GM21528 (cell line): Measurements from ENCODE around the gene ZMYND11.
"Not testable (repeated sequence)": the region's sequence is repeated elsewhere in the genome, so short reads cannot be mapped to it uniquely, and the experiment has no call there.

ENCODE experiments used
- ATAC-seq: cut with Tn5 transposase; IDR thresholded peaks from one replicate; pipeline ENCODE4 v1.9.1; 2021; ENCODE audit warnings: mild to moderate bottlenecking, moderate library complexity; ENCODE audit not compliant: unreplicated experiment, low FRiP score

The ZMYND11 gene

DNA sequence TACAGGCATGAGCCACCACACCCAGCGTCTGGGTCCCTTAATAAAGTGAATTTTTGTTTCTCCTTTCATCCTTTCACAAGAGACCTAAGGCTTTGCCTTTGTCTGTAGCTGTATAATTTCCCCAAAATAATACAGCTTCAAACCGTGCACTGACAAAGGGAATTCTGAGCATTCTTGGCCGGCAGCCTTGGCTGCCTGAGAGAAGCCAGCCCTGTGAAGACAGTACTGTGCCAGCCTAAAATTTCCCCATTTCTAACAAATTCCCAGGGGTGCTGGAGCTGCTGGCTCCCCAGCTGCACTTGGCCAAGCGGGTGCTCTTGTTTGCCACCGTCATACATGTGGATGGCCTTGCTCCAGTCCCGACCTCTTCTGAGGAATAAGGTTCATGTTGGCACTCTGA lies 106.2 kb downstream of the ZMYND11 start:
- ATAC-seq, result no peak

DNA sequence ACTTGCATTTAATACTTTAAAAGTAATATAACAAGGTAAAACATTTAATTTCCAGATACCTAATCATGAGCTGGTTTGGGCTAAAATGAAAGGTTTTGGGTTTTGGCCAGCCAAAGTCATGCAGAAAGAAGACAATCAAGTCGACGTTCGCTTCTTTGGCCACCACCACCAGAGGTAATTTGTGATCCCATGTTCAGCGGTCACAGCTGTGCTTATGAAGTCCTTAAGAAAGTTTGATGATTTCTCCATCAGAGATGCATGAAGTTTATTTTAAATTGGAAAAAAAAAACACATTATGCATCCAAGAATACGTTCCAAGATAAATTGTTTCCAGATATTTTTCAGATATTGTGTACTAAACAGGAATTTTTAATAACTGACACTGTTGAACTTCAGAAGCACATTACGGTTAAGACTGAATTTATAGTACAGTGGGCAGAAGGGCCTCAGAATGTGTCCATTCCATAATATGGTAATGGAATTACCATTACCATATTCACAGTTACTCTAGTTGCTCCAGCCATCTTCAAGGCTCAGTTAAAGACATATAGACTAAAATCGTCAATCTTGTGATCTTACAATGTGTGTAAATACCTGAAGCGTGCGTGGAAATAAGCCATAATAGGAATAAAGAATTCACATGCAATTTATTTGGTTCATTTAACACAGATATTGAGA lies 106.8 kb downstream of the ZMYND11 start:
- ATAC-seq, result no peak

- ATAC-seq, result no peak
Observed at GRCh38 chr10:244227-244626, 109.0 kb downstream of the ZMYND11 start.

DNA sequence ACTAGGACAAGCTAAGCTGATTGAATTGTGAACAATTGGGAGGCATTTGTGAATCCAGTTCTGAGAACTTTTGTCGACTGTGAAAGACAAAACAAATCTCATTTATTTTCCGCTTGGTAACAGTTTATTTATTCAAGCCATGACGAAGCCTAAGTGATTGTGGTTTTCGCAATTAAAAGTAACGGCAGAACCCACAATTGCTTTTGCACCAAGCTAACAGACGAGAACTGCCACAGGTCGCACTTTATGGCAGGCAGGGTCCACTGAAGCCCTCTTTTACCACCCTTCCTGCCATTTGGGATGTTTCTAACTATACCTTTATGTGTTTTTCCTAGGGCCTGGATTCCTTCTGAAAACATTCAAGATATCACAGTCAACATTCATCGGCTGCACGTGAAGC lies 111.2 kb downstream of the ZMYND11 start:
- ATAC-seq, result no peak

DNA sequence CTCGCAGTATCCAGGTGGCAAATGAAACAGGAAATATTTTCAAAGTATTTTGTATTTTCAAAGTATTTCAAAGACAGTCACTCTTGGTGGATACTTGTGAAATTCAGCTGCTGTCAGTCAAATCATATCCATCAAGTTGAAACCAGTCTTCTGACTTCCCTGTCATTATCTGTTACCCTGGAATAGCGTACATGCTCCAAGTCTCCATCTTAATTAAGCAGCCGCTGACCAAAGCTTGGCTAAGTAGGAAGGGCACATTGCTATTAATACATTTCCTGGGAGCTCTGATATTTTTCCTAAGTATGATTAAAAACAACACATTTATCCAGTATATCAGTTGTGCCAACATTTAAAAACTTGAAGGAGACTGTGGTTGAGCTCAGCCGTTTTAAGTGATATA lies 112.2 kb downstream of the ZMYND11 start:
- ATAC-seq, result no peak

- no peak for ATAC-seq
Observed at GRCh38 chr10:248307-248706, 113.1 kb downstream of the ZMYND11 start.

GRCh38 chr10:251982-252582 lies 116.8 kb downstream of the ZMYND11 start:
- no peak for ATAC-seq

DNA sequence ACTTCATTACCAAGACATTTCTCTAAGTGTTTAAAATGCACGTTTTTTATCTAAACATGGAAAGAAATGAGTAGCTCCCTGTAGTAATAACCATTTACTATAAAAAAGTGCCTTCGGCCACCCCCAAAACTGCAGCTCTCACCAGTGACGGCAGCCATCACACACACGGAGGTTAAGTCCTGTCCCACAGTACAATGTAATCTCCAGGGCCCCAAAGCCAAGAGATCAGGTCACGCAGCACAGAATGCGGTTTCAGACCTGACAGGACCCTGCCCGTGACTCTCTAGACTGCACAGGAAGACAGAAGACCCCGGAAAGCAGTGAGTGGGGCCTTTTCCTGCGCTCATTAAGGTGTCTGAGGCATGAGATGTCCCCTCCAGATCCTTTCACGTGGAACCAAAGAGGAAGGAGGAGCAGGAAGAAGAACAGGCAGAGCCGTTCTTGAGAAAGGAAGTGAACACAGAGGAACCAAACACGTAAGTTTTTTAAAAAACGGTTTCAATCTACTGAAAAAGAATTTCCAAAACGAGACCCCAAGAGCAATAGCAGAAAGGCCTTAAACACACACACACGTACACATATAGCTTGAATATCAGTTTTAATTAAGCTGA lies 125.7 kb downstream of the ZMYND11 start:
- no peak for ATAC-seq

DNA sequence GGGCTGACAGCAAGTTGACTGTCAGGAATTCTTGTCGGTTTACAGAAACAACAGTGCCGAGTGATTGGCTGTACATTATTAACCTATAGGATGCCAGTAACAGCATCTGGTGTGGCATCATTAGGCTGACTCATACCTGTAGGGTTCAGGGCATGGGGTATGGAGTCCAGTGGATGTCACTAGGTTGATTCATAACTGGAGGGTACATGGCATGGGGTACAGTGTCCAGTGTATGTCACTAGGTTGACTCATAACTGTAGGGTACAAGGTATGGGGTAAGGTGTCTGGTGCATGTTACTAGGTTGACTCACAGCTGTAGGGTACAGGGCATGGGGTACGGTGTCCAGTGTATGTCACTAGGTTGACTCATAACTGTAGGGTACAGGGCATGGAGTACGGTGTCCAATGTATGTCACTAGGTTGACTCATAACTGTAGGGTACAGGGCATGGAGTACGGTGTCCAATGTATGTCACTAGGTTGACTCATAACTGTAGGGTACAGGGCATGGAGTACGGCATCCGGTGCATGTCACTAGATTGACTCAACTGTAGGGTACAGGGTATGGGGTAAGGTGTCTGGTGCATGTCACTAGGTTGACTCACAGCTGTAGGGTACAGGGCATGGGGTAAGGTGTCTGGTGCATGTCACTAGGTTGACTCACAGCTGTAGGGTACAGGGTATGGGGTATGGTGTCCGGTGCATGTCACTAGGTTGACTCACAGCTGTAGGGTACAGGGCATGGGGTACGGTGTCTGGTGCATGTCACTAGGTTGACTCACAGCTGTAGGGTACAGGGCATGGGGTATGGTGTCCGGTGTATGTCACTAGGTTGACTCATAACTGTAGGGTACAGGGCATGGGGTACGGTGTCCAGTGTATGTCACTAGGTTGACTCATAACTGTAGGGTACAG lies 129.2 kb downstream of the ZMYND11 start:
- not testable (repeated sequence) for ATAC-seq

GRCh38 chr10:265074-265440 lies 129.8 kb downstream of the ZMYND11 start:
- not testable (repeated sequence) for ATAC-seq

GRCh38 chr10:265816-266588 lies 130.7 kb downstream of the ZMYND11 start:
- ATAC-seq, result not testable (repeated sequence)

DNA sequence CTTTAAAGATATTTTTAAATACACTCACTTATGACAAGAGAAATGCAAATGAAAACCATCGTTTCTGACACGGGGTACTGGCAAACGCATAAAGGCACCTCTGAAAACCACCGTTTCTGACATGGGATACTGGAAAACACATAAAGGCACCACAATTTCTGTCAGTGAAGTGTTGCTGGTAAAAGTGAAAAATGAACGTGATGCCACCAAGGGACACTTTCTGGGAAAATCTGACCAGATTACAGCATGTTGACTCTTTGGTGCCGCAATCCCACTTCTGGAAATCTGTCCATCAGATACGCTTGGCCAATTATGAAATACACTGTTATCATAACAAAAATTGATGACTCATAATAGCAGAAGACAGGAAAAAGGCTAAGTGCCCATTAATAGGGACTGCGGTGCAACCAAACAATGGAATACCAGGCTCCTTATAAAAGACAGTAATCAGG lies 131.7 kb downstream of the ZMYND11 start:
- ATAC-seq, result no peak

DNA sequence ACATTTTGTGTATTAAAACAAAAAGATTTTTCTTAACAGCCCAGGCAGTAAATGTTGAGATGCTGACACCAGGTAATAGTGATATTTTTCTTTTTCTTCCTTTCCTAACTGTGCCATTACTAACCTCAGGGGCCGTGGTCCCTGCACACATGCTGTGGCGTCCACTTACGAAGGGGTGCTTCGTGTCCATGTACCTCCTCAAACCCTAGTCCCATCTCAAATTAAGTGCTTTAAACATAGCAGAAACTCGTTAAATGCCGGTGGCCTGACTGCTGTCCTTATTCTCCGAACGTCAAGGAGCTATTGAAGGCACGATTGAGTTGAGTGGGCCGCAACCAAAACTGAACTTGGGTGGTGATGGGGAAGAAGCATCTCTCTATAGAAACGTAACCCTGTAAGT lies 132.4 kb downstream of the ZMYND11 start:
- no peak for ATAC-seq

DNA sequence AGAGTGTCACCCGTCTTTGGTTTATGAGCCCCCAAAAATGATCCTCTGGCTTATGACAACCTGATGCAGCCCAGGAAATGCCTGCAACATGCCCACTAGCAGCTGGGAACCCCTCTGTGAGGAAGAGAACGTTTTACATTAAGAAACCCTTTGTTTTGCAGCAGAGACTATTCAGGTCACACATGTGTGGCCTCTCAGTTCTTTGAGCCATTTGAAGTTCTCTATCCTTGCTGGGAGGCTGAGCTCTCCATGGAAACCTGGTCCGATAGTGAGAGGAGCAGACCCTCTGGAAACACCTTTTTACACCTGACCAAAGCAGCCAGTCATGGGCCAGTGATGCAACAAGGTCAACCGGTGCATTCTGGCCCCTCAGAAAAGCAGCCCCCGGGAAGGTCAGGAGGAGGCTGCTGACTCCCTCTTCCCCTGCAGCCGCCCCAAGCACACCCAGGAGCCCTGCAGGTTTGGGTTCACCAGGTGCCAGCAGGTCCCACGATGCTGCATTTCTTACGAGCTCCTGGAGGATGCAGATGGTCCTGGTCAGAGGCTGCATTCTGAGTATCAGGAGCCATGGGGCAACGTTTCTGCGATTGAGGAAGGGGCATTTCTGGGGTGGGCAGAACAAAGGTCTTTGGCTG lies 134.3 kb downstream of the ZMYND11 start:
- no peak for ATAC-seq

DNA sequence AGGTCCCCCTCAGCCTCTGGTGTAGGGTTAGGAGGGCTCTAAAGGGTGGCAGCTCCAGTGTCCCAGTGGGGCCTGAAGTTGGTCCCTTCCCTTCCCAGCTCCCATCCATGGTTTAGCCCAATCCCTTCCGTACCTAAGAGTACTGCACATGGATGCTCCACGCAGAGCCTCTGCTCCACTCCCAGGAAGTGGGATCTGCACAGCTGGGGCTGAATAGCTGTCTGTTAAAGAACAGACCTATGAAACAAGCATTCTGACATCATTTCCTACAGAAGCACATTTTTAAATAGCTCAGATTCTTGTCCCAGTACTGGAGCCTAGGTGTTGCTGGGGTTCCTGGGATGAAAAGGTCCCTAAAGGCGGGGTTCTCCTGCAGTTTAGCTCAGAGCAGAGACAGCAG lies 135.9 kb downstream of the ZMYND11 start:
- ATAC-seq, result no peak

DNA sequence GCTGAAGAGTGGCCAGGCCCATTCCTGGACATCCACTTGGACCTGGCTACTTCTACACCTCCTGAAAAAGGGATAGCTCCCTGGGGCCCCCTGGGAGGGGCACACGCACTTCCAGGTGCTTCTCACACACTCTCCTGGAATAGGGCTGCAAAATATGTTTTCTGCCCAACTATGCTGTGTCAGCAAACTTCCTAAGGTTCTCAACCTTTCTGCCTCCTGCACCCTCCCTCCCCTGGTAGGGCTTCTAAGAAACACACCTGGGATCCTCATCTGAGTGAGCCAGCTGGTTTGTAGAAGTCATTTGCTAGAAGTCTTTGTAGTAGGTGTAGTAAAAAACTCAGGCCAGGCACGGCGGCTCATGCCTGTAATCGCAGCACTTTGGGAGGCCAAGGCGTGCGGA lies 136.5 kb downstream of the ZMYND11 start:
- ATAC-seq, result no peak

DNA sequence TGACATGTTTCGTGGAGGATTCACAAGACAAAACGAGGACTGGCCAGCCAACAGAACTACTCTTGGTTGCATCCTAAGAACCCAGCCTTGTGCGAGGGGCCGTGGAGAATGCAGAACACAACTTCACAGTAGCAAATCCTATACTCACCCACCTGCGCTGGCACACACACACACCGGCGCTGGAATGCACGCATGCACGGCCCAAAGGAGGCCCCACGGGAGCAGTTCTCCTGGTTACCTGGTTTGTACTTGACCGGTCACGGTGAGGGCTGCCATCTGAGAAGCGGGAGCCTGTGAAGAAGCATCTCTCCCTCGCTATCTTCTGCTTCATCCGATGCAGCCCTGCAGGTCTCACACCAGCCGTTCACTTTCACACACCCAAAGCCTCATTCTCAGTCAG lies 137.8 kb downstream of the ZMYND11 start:
- ATAC-seq, result no peak

DNA sequence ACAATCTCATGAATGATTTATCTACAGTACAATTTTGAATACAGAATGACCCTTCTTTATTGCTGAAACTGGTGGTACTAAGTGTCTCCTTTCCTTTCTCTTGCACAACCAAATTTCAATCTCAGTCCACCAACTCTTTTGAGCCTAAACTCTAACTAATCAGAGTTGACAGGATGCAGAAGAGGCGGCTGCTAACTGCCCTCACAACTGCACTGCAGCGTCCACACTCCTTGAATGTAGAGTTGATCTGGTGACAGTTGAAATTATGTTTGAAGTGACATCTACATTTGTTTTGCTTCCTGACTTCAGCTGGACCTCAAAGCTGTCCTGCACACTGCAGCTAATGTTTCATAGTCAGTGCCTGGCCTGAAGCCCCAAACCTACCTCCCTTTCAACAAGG lies 139.6 kb downstream of the ZMYND11 start:
- no peak for ATAC-seq

- no peak for ATAC-seq
Observed at GRCh38 chr10:275680-276079, 140.4 kb downstream of the ZMYND11 start.

DNA sequence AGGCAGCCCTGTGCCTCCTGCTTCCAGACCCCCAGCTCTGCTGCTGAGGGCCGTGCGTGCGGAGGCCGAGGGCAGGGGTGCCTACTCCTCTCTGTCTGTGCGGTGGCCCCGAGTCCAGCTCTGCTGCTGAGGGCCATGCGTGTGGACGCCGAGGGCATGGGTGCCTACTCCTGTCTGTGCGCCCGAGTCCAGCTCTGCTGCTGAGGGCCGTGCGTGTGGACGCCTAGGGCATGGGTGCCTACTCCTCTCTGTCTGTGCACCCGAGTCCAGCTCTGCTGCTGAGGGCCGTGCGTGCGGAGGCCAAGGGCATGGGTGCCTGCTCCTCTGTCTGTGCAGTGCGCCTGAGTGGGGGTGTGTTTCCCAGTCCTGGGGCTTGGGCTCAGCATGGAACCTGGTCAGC lies 142.7 kb downstream of the ZMYND11 start:
- no peak for ATAC-seq
